ENCODE data around the gene CREBBP.

DNA sequence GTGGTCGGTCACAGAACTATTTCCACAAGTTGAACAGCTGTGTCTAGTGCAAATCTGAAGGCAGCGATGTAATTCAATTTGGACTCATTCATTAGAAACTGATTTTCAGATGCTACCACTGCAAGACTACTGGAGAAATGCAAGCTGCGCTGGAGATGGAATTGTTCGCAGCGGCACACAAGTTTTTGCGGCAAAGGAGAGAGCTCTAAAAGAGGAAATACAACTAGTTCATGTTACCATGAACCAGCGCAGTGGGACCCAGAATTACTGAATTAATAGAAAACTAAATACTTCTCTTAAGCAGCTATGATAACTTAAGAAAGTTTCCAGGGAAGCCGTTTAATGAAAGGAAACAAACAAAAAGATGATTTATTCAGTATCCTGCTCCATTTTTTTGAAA is 1.9 kb downstream of the CREBBP start:
- no peak for TF ChIP-seq RFX5 (IDR thresholded peaks at IDR 0.05)
- TF ChIP-seq EP300 (IDR thresholded peaks at IDR 0.05) = no peak
- TF ChIP-seq POLR2A (IDR thresholded peaks at IDR 0.05; ENCODE audit: low read length) = no peak

All from A549 (cell line).